H9 (cell line): ENCODE results near the gene METTL4. TPM values are rescaled to one million over a fixed set of nuclear protein-coding genes. Genes with fewer than 3 reads are reported as not detected.

ENCODE experiments used
- DNase-seq: peaks from one replicate; pipeline ENCODE4 v3.0.0-alpha.2; 2017
- H2AFZ ChIP-seq: one replicate; pipeline ENCODE4 v1.6.1; 2013; ENCODE audit warnings: mild to moderate bottlenecking, low read length, control low read depth, moderate library complexity
- H2AK5ac ChIP-seq: 2 replicates; pipeline ENCODE4 v1.6.1; 2013; ENCODE audit warnings: low read length, control low read depth, mixed read lengths; ENCODE audit not compliant: insufficient read length
- H2BK120ac ChIP-seq: one replicate; pipeline ENCODE4 v1.6.1; 2013; ENCODE audit warnings: low read depth, mild to moderate bottlenecking, low read length, control low read depth, inconsistent platforms; ENCODE audit not compliant: poor library complexity, severe bottlenecking
- H2BK12ac ChIP-seq: 2 replicates; pipeline ENCODE4 v1.6.1; 2013; ENCODE audit warnings: low read length, control low read depth, mixed read lengths, low read depth; ENCODE audit not compliant: insufficient read length
- H2BK15ac ChIP-seq: 2 replicates; pipeline ENCODE4 v1.6.1; 2013; ENCODE audit warnings: low read depth, low read length, control low read depth
- H2BK20ac ChIP-seq: one replicate; pipeline ENCODE4 v1.6.1; 2013; ENCODE audit warnings: low read depth, mild to moderate bottlenecking, low read length, control low read depth, inconsistent platforms; ENCODE audit not compliant: poor library complexity, severe bottlenecking
- H2BK5ac ChIP-seq: 2 replicates; pipeline ENCODE4 v1.6.1; 2013; ENCODE audit warnings: low read length, control low read depth, mixed read lengths; ENCODE audit not compliant: insufficient read length
- H3K14ac ChIP-seq: 2 replicates; pipeline ENCODE4 v1.6.1; 2013; ENCODE audit warnings: low read length, control low read depth; ENCODE audit not compliant: insufficient read depth
- H3K18ac ChIP-seq: 2 replicates; pipeline ENCODE4 v1.6.1; 2013; ENCODE audit warnings: low read depth, mild to moderate bottlenecking, mixed read lengths, low read length, control low read depth; ENCODE audit not compliant: insufficient read length
- H3K23ac ChIP-seq: 2 replicates; pipeline ENCODE4 v1.6.1; 2013; ENCODE audit warnings: low read length, control low read depth, mixed read lengths, low read depth; ENCODE audit not compliant: insufficient read length
- H3K23me2 ChIP-seq: 2 replicates; pipeline ENCODE4 v1.6.1; 2013; ENCODE audit warnings: low read depth, mild to moderate bottlenecking, mixed read lengths, low read length, control low read depth; ENCODE audit not compliant: insufficient read length, poor library complexity, severe bottlenecking
- H3K27ac ChIP-seq: 2 replicates; pipeline ENCODE4 v1.5.1; 2013; ENCODE audit warnings: low read length, control low read depth, mixed read lengths, low read depth; ENCODE audit not compliant: insufficient read length
- H3K27me3 ChIP-seq: 2 replicates; pipeline ENCODE4 v1.6.1; 2013; ENCODE audit warnings: low read length, control low read depth, inconsistent platforms; ENCODE audit not compliant: insufficient read depth
- H3K4ac ChIP-seq: 2 replicates; pipeline ENCODE4 v1.6.1; 2013; ENCODE audit warnings: low read depth, mild to moderate bottlenecking, control low read depth, inconsistent platforms, low read length, moderate library complexity
- H3K4me1 ChIP-seq: 2 replicates; pipeline ENCODE4 v1.6.1; 2013; ENCODE audit warnings: low read length, control low read depth, inconsistent platforms; ENCODE audit not compliant: insufficient read depth
- H3K4me2 ChIP-seq: 2 replicates; pipeline ENCODE4 v1.6.1; 2013; ENCODE audit warnings: low read length, control low read depth, mixed read lengths; ENCODE audit not compliant: insufficient read length, insufficient read depth
- H3K56ac ChIP-seq: 2 replicates; pipeline ENCODE4 v1.6.1; 2013; ENCODE audit warnings: low read depth, mild to moderate bottlenecking, mixed read lengths, low read length, control low read depth; ENCODE audit not compliant: insufficient read length
- H3K79me1 ChIP-seq: 2 replicates; pipeline ENCODE4 v1.6.1; 2013; ENCODE audit warnings: low read depth, mild to moderate bottlenecking, moderate library complexity, low read length, control low read depth, inconsistent platforms; ENCODE audit not compliant: insufficient read depth, poor library complexity, severe bottlenecking
- H3K79me2 ChIP-seq: 2 replicates; pipeline ENCODE4 v1.6.1; 2013; ENCODE audit warnings: low read length, control low read depth, inconsistent platforms; ENCODE audit not compliant: insufficient read depth
- H3K9ac ChIP-seq: 2 replicates; pipeline ENCODE4 v1.6.1; 2013; ENCODE audit warnings: low read length, control low read depth, mixed read lengths; ENCODE audit not compliant: insufficient read length; ENCODE audit errors: extremely low read depth
- H3K9me3 ChIP-seq: one replicate; pipeline ENCODE4 v1.6.1; 2013; ENCODE audit warnings: low read depth, low read length, inconsistent platforms; ENCODE audit not compliant: control insufficient read depth
- H3T11ph ChIP-seq: one replicate; pipeline ENCODE4 v1.6.1; 2013; ENCODE audit warnings: mild to moderate bottlenecking, low read length, control low read depth, inconsistent platforms
- H4K20me1 ChIP-seq: one replicate; pipeline ENCODE4 v1.6.1; 2013; ENCODE audit not compliant: control insufficient read depth, insufficient read length, insufficient read depth
- H4K5ac ChIP-seq: 2 replicates; pipeline ENCODE4 v1.6.1; 2013; ENCODE audit warnings: low read depth, mild to moderate bottlenecking, mixed read lengths, low read length, control low read depth; ENCODE audit not compliant: insufficient read length
- H4K8ac ChIP-seq: replicated peaks from 2 replicates; pipeline ENCODE4 v1.6.1; 2013; ENCODE audit warnings: low read length, control low read depth, mixed read lengths, low read depth; ENCODE audit not compliant: insufficient read length
- H4K91ac ChIP-seq: 2 replicates; pipeline ENCODE4 v1.6.1; 2013; ENCODE audit warnings: low read depth, mild to moderate bottlenecking, moderate library complexity, mixed read lengths, low read length, control low read depth; ENCODE audit not compliant: insufficient read length
- H3K27ac Mint-ChIP-seq, 3 experiments: 2 replicates in 2 of 3; 3 replicates in 1 of 3; pipeline ENCODE4 v1.8.0; 2020 to 2021; ENCODE audit warnings: mixed read lengths in 3 of 3, mild to moderate bottlenecking in 1 of 3, moderate library complexity in 1 of 3
- H3K27me3 Mint-ChIP-seq: 2 replicates; pipeline ENCODE4 v1.8.0; 2021; ENCODE audit warnings: low read depth, mild to moderate bottlenecking, moderate library complexity, mixed read lengths
- H3K36me3 Mint-ChIP-seq, 3 experiments: 2 replicates in 2 of 3; 3 replicates in 1 of 3; pipeline ENCODE4 v1.8.0; 2020 to 2021; ENCODE audit warnings: low read depth in 3 of 3, mixed read lengths in 3 of 3; ENCODE audit not compliant: insufficient read depth in 1 of 3
- H3K4me1 Mint-ChIP-seq, 2 experiments: 2 replicates each; pipeline ENCODE4 v1.8.0; 2020; ENCODE audit warnings: mixed read lengths in 2 of 2
- H3K4me3 Mint-ChIP-seq, 2 experiments: 2 replicates in 1 of 2; 3 replicates in 1 of 2; pipeline ENCODE4 v1.8.0; 2020 to 2021; ENCODE audit warnings: mild to moderate bottlenecking in 2 of 2, mixed read lengths in 2 of 2, moderate library complexity in 1 of 2
- H3K9me3 Mint-ChIP-seq, 2 experiments: 2 replicates in 1 of 2; 3 replicates in 1 of 2; pipeline ENCODE4 v1.8.0; 2020; ENCODE audit warnings: mild to moderate bottlenecking in 2 of 2, mixed read lengths in 2 of 2, moderate library complexity in 1 of 2
- CTCF ChIP-seq: fragments of 200-600 bp; sonication (generic); conservative IDR thresholded peaks from 3 replicates; pipeline ENCODE4 v1.8.0; 2021; ENCODE audit warnings: antibody characterized with exemption, mild to moderate bottlenecking
- WGBS: extraction: QIAGEN DNeasy Blood & Tissue Kit; methylation state at CpG from one replicate; pipeline ENCODE4 v1.1.7; 2013; ENCODE audit warnings: missing lambda C conversion rate, low lambda C conversion rate, mixed read lengths; ENCODE audit not compliant: insufficient read length; ENCODE audit errors: extremely low coverage; 5-methylcytosine and 5-hydroxymethylcytosine counted together
- total RNA-seq: library from RNA; stranded (reverse); gene quantifications from 2 replicates; pipeline ENCODE4 v1.2.1, GENCODE V29; 2021

METTL4 gene
- total RNA-seq, 1 experiment from 2014 or later, result 14.2 TPM

GRCh38 chr18:2536063-2536462 is 35.2 kb downstream of the METTL4 start:
- no peaks in the 10 kb centered on the region; the same call in 1 of the 2 replicates for H3K4me1 ChIP-seq
- no peak overlapping the region for H2AK5ac ChIP-seq
- H4K20me1 ChIP-seq, result no peaks in the 10 kb centered on the region
- TF ChIP-seq CTCF, result no peak
- Mint-ChIP-seq H3K36me3 (peaks cover 7 to 29% (median 16%) of the 10 kb centered on the region in 3 experiments), H3K9me3 (peaks cover 5 to 11% of the 10 kb centered on the region in 2 experiments; a peak in 4 of 5 replicates), H3K4me1 (peaks cover 5 to 9% of the 10 kb centered on the region in 2 experiments), H3K4me3 (no peak overlapping the region), H3K27ac (peak overlapping the region in 1 of 3 experiments; percentile 69; a peak in 2 of 7 replicates), H3K27me3 (no peaks in the 10 kb centered on the region)
- no peak overlapping the region for H4K5ac ChIP-seq
- no peak overlapping the region for H3K18ac ChIP-seq
- no peak overlapping the region for H3K23ac ChIP-seq
- no peak overlapping the region for H4K8ac ChIP-seq
- no peak overlapping the region for H3K27ac ChIP-seq
- no peaks in the 10 kb centered on the region for H3K23me2 ChIP-seq
- H2AFZ ChIP-seq, result no peak overlapping the region
- H3K56ac ChIP-seq, result no peak overlapping the region
- DNase-seq, result no peak
- H2BK20ac ChIP-seq, result no peak overlapping the region
- no peaks in the 10 kb centered on the region for H3K27me3 ChIP-seq
- no peak overlapping the region for H3K9ac ChIP-seq
- WGBS, result no CpG with 5 or more reads among the region's 2 CpGs
- no peaks in the 10 kb centered on the region for H3K79me1 ChIP-seq
- no peak overlapping the region for H4K91ac ChIP-seq
- no peak overlapping the region for H2BK12ac ChIP-seq
- no peak overlapping the region for H3K14ac ChIP-seq
- H3K4ac ChIP-seq, result no peak overlapping the region
- no peak overlapping the region for H2BK120ac ChIP-seq
- H3K9me3 ChIP-seq, result no peaks in the 10 kb centered on the region
- H3K4me2 ChIP-seq, result no peak overlapping the region
- no peaks in the 10 kb centered on the region for H3K79me2 ChIP-seq
- H2BK5ac ChIP-seq, result no peak overlapping the region
- H3T11ph ChIP-seq, result no peak overlapping the region
- no peak overlapping the region for H2BK15ac ChIP-seq
